Stromal cell of bone marrow (primary cell): ENCODE measurements around the gene SART1.
"Not testable (repeated sequence)": the region's sequence is repeated elsewhere in the genome, so short reads cannot be mapped to it uniquely, and the experiment has no call there.

Experiments
- DNase-seq: peaks from one replicate; pipeline ENCODE4 v3.0.0-alpha.2; 2012; ENCODE audit warnings: low read depth

The SART1 gene

DNA sequence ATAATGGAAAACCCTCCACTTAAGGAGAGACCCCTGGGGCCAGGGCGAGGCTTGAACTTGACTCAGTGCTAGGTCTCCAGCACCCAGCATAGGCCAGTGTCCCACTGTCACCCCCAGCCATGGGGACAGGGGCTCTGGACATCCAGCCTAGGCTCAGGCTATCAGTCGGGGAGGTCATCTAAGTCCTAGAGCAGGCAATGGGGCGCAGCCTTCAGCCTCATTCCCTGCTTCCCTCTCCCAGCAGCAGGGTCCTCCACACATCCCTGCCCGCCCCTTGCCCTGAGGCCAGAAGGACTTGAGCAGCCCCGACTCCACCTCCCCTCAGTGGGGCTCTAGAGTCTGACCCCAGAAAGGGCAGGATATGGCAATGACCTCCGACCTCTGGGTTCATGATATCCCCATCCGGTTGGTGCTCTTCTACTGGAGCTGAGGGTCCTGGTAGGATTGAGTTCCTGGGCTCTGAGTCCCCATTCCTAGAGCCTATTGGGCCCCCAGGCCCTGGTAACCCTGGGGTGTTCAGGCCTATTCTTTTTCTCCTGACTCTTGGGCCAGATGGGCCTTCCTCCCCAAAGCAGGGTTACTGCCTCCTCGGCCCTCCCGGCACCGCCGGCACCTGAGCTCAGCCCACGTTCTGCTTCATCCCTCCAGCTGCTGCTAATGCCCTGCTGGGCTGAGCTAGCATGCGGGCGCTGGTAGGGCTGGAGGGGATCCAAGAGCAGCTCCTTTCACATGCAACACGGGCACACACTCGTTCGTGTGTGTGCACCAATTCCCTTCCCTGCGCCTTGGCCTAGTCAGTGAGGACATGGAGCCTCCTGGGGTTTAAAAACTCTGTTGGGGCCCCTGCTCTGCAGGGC is 54.6 kb downstream of the SART1 start:
- no peak for DNase-seq

DNA sequence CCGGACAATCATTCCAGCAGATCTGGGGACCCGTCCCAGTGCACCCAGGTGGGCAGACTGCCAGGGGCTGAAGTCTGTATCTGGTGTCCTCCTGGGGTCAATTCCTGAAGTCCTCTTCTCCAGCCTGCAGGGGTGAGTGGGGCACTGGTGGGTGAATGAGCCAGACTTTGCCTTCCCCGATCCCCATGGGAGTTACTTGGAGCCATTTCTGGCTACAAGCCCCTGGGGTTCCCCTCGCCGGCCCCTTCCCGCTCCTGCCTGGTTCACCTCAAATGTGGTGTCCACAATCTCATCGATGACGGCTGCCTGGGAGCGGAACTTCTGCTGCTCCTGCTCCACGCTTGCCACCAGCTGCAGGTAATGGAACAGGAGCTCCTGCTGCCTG is 55.3 kb downstream of the SART1 start:
- no peak for DNase-seq

DNA sequence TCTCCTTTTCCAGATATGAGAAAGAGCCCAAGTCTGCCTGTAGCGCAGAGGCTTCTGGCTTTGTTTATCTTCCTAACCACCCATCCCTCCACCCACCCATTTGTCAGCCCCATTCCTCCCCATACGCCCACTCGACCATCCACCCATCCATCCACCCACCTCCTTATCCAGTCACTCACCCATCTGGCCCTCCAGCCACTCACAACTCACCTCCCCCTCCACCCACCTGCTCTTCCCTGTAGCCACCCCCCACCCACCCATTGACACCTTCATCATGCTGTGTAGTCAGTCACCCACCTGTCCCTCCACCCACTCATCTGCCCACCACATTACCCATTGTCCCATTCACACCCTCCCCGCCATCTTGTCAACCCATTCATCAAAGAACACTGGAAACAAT is 55.8 kb downstream of the SART1 start:
- no peak for DNase-seq

GRCh38 chr11:66020212-66020611 is 58.7 kb downstream of the SART1 start:
- no peak for DNase-seq

- DNase-seq: peak; percentile 47
Observed at GRCh38 chr11:66020618-66021357, 59.3 kb downstream of the SART1 start.

DNA sequence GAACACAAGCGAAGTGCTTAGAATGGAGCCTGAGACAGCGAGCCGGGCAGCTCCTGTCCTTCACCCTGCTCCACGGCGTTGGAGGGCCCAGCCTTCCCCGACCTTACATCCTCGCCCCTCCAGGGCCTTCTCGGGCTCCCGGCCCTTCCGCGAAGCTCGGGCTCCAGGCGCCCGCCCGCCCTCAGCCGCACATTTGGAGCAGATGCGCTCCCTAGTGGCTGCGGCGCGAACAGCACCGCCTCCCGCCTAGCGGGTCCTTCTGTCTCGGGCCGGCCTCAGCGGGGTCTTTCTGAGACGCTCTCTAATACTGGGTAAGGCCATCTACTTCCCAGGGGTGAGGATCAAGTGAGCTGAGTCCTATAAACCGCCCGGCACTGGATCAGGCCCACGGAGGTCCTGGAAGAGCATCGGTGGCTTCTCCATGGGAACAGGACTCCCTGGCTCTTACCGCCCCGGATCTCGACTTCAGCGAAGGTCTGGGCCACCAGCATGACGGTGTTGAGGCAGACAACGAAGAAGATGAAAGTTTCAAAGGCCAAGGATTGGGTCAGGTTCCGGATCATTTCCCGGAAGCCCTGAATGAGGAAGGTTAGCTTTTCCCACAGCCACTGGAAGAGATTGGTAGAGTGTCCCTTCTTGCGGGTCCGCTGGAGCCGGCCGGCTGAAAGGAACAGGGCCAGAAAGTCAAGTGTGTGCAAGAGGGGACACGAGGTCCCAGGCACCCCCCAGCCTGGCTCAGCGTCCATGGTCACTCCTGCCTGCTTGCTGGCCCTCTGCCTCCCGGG is 61.1 kb downstream of the SART1 start:
- peak; percentile 24 for DNase-seq

DNA sequence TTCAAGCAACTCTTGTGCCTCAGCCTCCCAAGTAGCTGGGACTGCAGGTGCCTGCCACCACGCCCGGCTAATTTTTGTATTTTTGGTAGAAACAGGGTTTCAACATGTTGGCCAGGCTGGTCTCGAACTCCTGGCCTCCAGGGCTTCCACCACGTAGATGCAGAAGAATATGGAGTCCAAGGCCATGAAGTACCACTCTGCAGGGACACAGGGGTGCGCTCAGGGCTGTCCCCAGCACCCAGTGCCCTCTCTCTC is 61.6 kb downstream of the SART1 start:
- not testable (repeated sequence) for DNase-seq

GRCh38 chr11:66026017-66026529 is 64.5 kb downstream of the SART1 start, which contains the start of gene CATSPER1:
CATSPER1 (minus strand) TSS chr11:66026479; CDS start chr11:66026379, 100 bp downstream.
- no peak for DNase-seq
